A549 (cell line): ENCODE results near the gene MFAP3L. TPM values are rescaled to one million over a fixed set of nuclear protein-coding genes. Genes with fewer than 3 reads are reported as not detected.

Experiments used
- ATAC-seq, 2 experiments: fragments of 200-7000 bp in 1 of 2; fragments of >200 bp in 1 of 2; cut with Nextera tagmentation in 1 of 2; cut with Tn5 transposase in 1 of 2; 3 replicates each; pipeline versions ENCODE4 v1.8.0 to v1.9.1; 2018 to 2020; ENCODE audit warnings: mild to moderate bottlenecking in 1 of 2, moderate library complexity in 1 of 2
- CTCF ChIA-PET: fragments of 300-600 bp; sonication (Branson Sonifier 250); formaldehyde crosslinking; extraction: SDS; loops from one replicate; lab custom pipeline; 2021; ENCODE audit warnings: antibody characterized with exemption, inconsistent platforms; lab: Yijun Ruan, JAX
- POLR2A ChIA-PET: fragments of 350-600 bp; formaldehyde crosslinking; extraction: SDS; loops from one replicate; lab custom pipeline; 2021; ENCODE audit warnings: antibody characterized with exemption, inconsistent platforms; lab: Yijun Ruan, JAX
- DNase-seq, 2 experiments: peaks; one replicate each; pipeline versions ENCODE4 v3.0.0 to v3.0.0-alpha.2; 2011 to 2016; ENCODE audit warnings: low read depth in 1 of 2, low spot score in 1 of 2
- FAIRE-seq: peaks from 2 replicates; lab custom pipeline; 2011; peaks lifted over from hg19 to GRCh38; lab: Jason Lieb, UNC
- H3K27ac ChIP-seq, 2 experiments: fragments of >200 bp; sonication (Bioruptor Twin); formaldehyde crosslinking; 3 replicates each; pipeline ENCODE4 v1.5.1; 2016 to 2017
- H3K4me1 ChIP-seq: fragments of >200 bp; sonication (Bioruptor Twin); formaldehyde crosslinking; 3 replicates; pipeline ENCODE4 v1.6.1; 2016
- H3K4me2 ChIP-seq: fragments of >200 bp; sonication (Bioruptor Twin); formaldehyde crosslinking; 3 replicates; pipeline ENCODE4 v1.6.1; 2016
- H3K4me3 ChIP-seq: fragments of >200 bp; sonication (Bioruptor Twin); formaldehyde crosslinking; 3 replicates; pipeline ENCODE4 v1.5.1; 2016
- H3K9me3 ChIP-seq: fragments of >200 bp; sonication (Bioruptor Twin); formaldehyde crosslinking; 3 replicates; pipeline ENCODE4 v1.6.1; 2016
- CHD2 ChIP-seq: fragments of 150-350 bp; IDR thresholded peaks from 2 replicates; pipeline ENCODE4 v1.6.1; 2014; ENCODE audit warnings: low read length; ENCODE audit not compliant: partially characterized antibody
- FOSB ChIP-seq: fragments of 250-450 bp; sonication (Bioruptor Pico); IDR thresholded peaks from 2 replicates; pipeline ENCODE4 v1.5.0; 2020; ENCODE audit warnings: mild to moderate bottlenecking, moderate library complexity
- FOXS1 ChIP-seq: fragments of 250-450 bp; sonication (Bioruptor Pico); IDR thresholded peaks from 2 replicates; pipeline ENCODE4 v1.5.0; 2020; ENCODE audit warnings: mild to moderate bottlenecking, moderate library complexity
- HDAC2 ChIP-seq: fragments of 200-600 bp; sonication (generic); IDR thresholded peaks from 2 replicates; pipeline ENCODE4 v1.6.1; 2016
- HOXA7 ChIP-seq: fragments of 250-450 bp; sonication (Bioruptor Pico); IDR thresholded peaks from 2 replicates; pipeline ENCODE4 v1.5.0; 2020; ENCODE audit warnings: mild to moderate bottlenecking, moderate library complexity
- KDM1A ChIP-seq: fragments of 200-600 bp; sonication (generic); IDR thresholded peaks from 2 replicates; pipeline ENCODE4 v1.6.1; 2016; ENCODE audit warnings: low read depth, mild to moderate bottlenecking
- MAFK ChIP-seq: fragments of 450-650 bp; IDR thresholded peaks from 2 replicates; pipeline ENCODE4 v1.6.1; 2014; ENCODE audit not compliant: partially characterized antibody
- MAZ ChIP-seq: fragments of 150-350 bp; IDR thresholded peaks from 2 replicates; pipeline ENCODE4 v1.6.1; 2014; ENCODE audit warnings: antibody characterized with exemption, low read depth, low read length, borderline replicate concordance
- NFE2L2 ChIP-seq: fragments of 150-350 bp; conservative IDR thresholded peaks from 2 replicates; pipeline ENCODE4 v1.6.1; 2014; ENCODE audit warnings: low read length
- NR3C1 ChIP-seq: fragments of >200 bp; sonication (Bioruptor Twin); formaldehyde crosslinking; IDR thresholded peaks from 3 replicates; pipeline ENCODE4 v1.6.1; 2017
- POLR2A ChIP-seq: IDR thresholded peaks from 2 replicates; pipeline ENCODE4 v1.6.1; 2012; ENCODE audit warnings: mild to moderate bottlenecking, low read length
- TP53 ChIP-seq: fragments of 250-450 bp; sonication (Bioruptor Pico); IDR thresholded peaks from 2 replicates; pipeline ENCODE4 v1.5.0; 2021; ENCODE audit warnings: mild to moderate bottlenecking, moderate library complexity
- WGBS: methylation state at CpG from one replicate; pipeline ENCODE4 v1.1.6; 2017; ENCODE audit errors: missing lambda C conversion rate; 5-methylcytosine and 5-hydroxymethylcytosine counted together
- polyA plus RNA-seq, 4 experiments: library from polyadenylated mRNA; depleted of rRNA in 3 of 4; stranded (reverse); fragments of >200 nt; fragmentation: RNase III in 1 of 4; extraction: RNeasy Plus Mini Kit Qiagen cat#74134 plus additional on column Dnase treatment in 1 of 4; gene quantifications; 2 replicates in 3 of 4; 3 replicates in 1 of 4; pipeline ENCODE4 v1.2.3, GENCODE V29; 2011 to 2017
- TF ChIP-seq, protein P1 (sequence below): IDR thresholded peaks from 2 replicates; pipeline ENCODE4 v1.6.1; 2012; ENCODE audit warnings: low read depth, borderline replicate concordance
- TF ChIP-seq, protein P2 (sequence below): fragments of 150-350 bp; IDR thresholded peaks from 2 replicates; pipeline ENCODE4 v1.6.1; 2014; ENCODE audit warnings: low read depth, mild to moderate bottlenecking, low read length
- TF ChIP-seq, protein P3 (sequence below): fragments of >200 bp; sonication (Bioruptor Twin); formaldehyde crosslinking; IDR thresholded peaks from 3 replicates; pipeline ENCODE4 v1.6.1; 2016
- TF ChIP-seq, protein P4 (sequence below): fragments of 450-650 bp; IDR thresholded peaks from 2 replicates; pipeline ENCODE4 v1.6.1; 2014; ENCODE audit warnings: antibody characterized with exemption
- TF ChIP-seq, protein P5 (sequence below): IDR thresholded peaks from 2 replicates; pipeline ENCODE4 v1.6.1; 2012
- TF ChIP-seq, protein P6 (sequence below): fragments of >200 bp; sonication (Bioruptor Twin); formaldehyde crosslinking; IDR thresholded peaks from 3 replicates; pipeline ENCODE4 v1.5.1; 2016

Gene MFAP3L
- polyA plus RNA-seq, 2 of the 4 experiments (the other 2 are of a cell fraction), result 7.0 to 7.5 TPM

DNA sequence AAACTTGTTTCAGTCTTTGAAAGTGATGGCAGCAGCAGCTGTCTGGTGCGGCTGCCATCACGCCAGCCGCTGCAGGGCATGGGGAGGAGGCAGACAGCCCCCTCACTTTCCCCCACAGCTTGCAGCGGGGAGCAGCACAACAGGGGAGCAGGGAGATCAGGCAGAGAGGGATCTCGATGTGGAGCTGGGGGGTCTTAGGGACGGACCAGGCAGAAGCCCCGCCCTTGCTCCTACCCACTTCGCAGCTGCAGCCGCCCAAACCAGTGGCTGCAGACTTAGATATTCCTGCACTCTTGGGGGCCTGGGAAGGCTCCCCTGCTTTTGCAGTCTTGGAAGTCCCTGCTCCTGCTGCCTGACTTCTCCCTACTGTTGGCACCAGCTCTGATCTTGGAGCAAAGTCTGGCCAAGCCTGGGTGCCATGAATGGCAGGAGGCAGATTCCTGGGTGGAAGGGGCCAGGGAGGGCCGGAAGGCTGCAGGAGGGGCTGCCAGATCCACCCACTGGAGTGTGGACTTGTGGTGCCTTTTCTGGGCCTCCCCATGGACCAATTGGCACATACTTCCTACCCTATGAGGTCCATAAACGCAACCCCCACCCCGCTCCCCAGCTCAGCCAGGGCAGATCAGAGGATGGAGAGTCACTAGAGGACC lies 14.0 kb upstream of the MFAP3L start:
- WGBS, result 69% methylated on average over 10 of the region's 12 CpGs
- no peak overlapping the region for H3K27ac ChIP-seq
- H3K4me3 ChIP-seq, result no peak overlapping the region
- CTCF ChIA-PET, result interaction anchor here (1.1 to 1.9 kb wide), 2 partner anchors 8 to 230 kb away, joined by 4 read pairs; no protein-coding TSS in a partner anchor
- ATAC-seq, result no peak
- no peak overlapping the region for H3K4me2 ChIP-seq
- TF ChIP-seq CHD2, result no peak
- no peak for TF ChIP-seq HDAC2
- TF ChIP-seq, protein P1, sequence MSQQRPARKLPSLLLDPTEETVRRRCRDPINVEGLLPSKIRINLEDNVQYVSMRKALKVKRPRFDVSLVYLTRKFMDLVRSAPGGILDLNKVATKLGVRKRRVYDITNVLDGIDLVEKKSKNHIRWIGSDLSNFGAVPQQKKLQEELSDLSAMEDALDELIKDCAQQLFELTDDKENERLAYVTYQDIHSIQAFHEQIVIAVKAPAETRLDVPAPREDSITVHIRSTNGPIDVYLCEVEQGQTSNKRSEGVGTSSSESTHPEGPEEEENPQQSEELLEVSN, result no peak
- no peak for TF ChIP-seq NFE2L2
- TF ChIP-seq, protein P2, sequence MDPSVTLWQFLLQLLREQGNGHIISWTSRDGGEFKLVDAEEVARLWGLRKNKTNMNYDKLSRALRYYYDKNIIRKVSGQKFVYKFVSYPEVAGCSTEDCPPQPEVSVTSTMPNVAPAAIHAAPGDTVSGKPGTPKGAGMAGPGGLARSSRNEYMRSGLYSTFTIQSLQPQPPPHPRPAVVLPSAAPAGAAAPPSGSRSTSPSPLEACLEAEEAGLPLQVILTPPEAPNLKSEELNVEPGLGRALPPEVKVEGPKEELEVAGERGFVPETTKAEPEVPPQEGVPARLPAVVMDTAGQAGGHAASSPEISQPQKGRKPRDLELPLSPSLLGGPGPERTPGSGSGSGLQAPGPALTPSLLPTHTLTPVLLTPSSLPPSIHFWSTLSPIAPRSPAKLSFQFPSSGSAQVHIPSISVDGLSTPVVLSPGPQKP, result no peak
- no peak for TF ChIP-seq MAFK
- TF ChIP-seq KDM1A, result no peak
- no peak for TF ChIP-seq FOXS1 (CRISPR knock-in tag)
- TF ChIP-seq, protein P3, sequence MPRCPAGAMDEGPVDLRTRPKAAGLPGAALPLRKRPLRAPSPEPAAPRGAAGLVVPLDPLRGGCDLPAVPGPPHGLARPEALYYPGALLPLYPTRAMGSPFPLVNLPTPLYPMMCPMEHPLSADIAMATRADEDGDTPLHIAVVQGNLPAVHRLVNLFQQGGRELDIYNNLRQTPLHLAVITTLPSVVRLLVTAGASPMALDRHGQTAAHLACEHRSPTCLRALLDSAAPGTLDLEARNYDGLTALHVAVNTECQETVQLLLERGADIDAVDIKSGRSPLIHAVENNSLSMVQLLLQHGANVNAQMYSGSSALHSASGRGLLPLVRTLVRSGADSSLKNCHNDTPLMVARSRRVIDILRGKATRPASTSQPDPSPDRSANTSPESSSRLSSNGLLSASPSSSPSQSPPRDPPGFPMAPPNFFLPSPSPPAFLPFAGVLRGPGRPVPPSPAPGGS, result no peak
- no peak for TF ChIP-seq MAZ
- TF ChIP-seq, protein P4, sequence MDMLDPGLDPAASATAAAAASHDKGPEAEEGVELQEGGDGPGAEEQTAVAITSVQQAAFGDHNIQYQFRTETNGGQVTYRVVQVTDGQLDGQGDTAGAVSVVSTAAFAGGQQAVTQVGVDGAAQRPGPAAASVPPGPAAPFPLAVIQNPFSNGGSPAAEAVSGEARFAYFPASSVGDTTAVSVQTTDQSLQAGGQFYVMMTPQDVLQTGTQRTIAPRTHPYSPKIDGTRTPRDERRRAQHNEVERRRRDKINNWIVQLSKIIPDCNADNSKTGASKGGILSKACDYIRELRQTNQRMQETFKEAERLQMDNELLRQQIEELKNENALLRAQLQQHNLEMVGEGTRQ, result no peak
- no peak for TF ChIP-seq HOXA7 (CRISPR knock-in tag)
- no peak for TF ChIP-seq NR3C1
- no peak for TF ChIP-seq TP53 (CRISPR knock-in tag)
- TF ChIP-seq, protein P5, sequence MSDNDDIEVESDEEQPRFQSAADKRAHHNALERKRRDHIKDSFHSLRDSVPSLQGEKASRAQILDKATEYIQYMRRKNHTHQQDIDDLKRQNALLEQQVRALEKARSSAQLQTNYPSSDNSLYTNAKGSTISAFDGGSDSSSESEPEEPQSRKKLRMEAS, result no peak
- TF ChIP-seq POLR2A, result no peak
- TF ChIP-seq, all 56 proteins: peak for 0
- H3K9me3 ChIP-seq, result no peaks in the 10 kb centered on the region
- FAIRE-seq (no peak), DNase-seq (no peak)
- POLR2A ChIA-PET, result no interaction called here
- no peaks in the 10 kb centered on the region for H3K4me1 ChIP-seq

DNA sequence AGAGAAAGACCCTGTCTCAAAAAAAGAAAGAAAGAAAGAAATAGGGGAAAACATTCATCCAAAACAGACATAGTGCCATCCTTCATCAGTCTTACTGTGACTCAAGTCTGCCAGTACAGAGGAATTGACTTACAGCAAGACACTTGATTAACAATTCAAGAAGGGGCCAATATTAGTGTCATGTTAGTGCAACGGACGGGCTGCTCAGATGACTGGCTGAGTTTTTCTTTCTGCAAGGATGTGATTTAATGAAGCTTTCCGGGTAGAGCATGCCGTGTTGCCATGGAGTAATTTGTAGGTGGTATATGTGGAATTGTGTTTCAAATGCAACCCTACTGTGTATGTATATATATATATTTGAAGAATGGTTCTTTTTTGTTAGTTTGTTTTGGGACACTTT lies 12.6 kb upstream of the MFAP3L start:
- no peak overlapping the region for H3K4me3 ChIP-seq
- ChIA-PET CTCF (interaction anchor here (0.9 to 1.9 kb wide), 2 partner anchors 9 to 10 kb away, joined by 3 to 4 read pairs; no protein-coding TSS in a partner anchor), POLR2A (no interaction called here)
- H3K27ac ChIP-seq, result no peak overlapping the region
- H3K4me1 ChIP-seq, result no peaks in the 10 kb centered on the region
- H3K9me3 ChIP-seq, result no peaks in the 10 kb centered on the region
- ATAC-seq (no peak), FAIRE-seq (no peak), DNase-seq (no peak)
- no peak for TF ChIP-seq FOSB (CRISPR knock-in tag)
- TF ChIP-seq, protein P2, result no peak
- TF ChIP-seq, protein P6, sequence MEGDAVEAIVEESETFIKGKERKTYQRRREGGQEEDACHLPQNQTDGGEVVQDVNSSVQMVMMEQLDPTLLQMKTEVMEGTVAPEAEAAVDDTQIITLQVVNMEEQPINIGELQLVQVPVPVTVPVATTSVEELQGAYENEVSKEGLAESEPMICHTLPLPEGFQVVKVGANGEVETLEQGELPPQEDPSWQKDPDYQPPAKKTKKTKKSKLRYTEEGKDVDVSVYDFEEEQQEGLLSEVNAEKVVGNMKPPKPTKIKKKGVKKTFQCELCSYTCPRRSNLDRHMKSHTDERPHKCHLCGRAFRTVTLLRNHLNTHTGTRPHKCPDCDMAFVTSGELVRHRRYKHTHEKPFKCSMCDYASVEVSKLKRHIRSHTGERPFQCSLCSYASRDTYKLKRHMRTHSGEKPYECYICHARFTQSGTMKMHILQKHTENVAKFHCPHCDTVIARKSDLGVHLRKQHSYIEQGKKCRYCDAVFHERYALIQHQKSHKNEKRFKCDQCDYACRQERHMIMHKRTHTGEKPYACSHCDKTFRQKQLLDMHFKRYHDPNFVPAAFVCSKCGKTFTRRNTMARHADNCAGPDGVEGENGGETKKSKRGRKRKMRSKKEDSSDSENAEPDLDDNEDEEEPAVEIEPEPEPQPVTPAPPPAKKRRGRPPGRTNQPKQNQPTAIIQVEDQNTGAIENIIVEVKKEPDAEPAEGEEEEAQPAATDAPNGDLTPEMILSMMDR, result no peak
- no peak overlapping the region for H3K4me2 ChIP-seq
- 71% methylated on average over 4 of the region's 4 CpGs for WGBS
